AG20443 (cell line): ENCODE results near the gene SLC17A1.

ENCODE experiments used
- DNase-seq: peaks from one replicate; pipeline ENCODE4 v3.0.0; 2012; ENCODE audit warnings: low spot score, mixed read lengths

SLC17A1 gene

GRCh38 chr6:25832670-25833069 lies 818 bp upstream of the SLC17A1 start:
- no peak for DNase-seq

- DNase-seq, result no peak
Measured at GRCh38 chr6:25832307-25832662, 433 bp upstream of the SLC17A1 start.

DNA sequence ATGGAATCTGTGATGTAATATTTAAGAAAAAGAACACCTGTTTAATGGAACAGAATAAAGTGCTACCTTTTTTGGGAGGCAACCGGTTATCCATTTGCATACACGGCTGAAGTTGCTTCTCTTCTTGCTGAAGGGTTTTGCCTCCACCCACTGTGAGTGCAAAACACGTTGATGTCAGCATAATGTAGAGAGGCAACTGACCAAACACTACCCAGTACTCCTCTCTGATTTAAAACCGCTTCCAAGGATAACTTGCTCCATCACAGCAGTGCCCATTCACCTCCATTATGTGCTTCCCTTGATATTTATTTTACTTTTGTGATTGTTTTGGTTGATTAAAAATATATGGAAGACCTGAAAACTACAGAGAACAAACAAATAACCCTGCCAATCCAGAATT lies 1.4 kb downstream of the SLC17A1 start:
- DNase-seq, result no peak

DNA sequence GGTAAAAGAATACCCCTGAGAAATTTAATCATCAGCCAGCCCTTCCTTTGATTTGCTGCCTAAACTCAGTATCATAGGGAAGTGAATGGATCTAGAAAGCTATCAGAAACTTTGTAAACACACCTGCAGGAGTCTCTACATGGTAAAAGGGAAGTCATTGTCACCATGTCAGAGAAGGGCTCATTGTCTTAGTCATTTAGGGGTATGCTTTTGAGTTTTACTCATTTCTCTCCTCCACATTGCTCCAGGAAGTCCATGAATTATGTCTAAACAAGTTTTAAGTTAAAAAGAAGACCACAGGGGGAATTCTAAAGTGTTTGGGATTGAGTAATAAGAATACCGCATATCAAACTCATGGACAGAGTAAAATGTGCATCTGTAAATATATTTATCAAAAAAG lies 2.5 kb downstream of the SLC17A1 start:
- DNase-seq, result no peak

GRCh38 chr6:25821341-25821740 lies 10.5 kb downstream of the SLC17A1 start:
- DNase-seq, result no peak

- no peak for DNase-seq
Measured at GRCh38 chr6:25816252-25816651, 15.6 kb downstream of the SLC17A1 start.

DNA sequence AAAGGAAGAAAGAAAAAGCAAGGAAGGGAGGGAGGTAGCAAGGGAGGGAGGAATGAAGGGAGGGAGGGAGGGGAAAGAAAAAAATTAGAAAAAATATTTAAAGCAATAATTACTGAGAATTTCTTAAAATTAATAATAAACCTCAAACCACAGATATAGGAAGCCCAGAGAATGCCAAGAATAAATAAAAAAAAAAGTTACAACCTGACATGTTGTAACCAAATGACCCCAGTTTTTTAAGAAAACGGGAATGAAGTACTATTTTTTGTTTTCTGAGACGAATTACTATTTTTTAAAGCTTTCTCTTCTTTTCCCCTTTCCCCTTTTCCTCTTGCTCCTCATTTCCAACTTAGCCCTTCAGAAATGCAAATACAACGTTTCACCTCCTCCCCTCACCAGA lies 16.7 kb downstream of the SLC17A1 start:
- no peak for DNase-seq

GRCh38 chr6:25804804-25805203 lies 27.0 kb downstream of the SLC17A1 start:
- DNase-seq, result no peak

- no peak for DNase-seq
Measured at GRCh38 chr6:25801436-25801835, 30.4 kb downstream of the SLC17A1 start.

GRCh38 chr6:25794784-25795183 lies 37.1 kb downstream of the SLC17A1 start:
- DNase-seq, result no peak

- DNase-seq, result no peak
Measured at GRCh38 chr6:25793970-25794369, 37.9 kb downstream of the SLC17A1 start.

DNA sequence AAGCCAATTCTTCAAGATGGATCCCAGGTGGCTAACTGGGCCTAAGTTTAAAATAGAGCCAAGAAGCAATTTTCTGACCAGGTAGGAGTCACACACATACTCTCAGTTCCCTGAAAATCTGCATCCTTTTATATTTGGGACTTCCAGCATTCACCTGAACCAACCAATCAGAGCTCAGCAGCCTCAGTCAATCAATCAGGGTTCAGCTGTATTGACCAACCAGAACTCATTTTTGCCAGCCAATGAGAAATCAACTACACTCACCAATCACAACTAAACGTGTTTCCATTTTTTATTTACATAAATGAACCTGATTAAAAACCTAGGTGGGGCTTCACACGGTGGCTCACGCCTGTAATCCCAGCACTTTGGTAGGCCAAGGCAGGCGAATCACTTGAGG lies 39.8 kb downstream of the SLC17A1 start:
- DNase-seq, result no peak

- DNase-seq, result no peak
Measured at GRCh38 chr6:25789475-25789874, 42.4 kb downstream of the SLC17A1 start.

DNA sequence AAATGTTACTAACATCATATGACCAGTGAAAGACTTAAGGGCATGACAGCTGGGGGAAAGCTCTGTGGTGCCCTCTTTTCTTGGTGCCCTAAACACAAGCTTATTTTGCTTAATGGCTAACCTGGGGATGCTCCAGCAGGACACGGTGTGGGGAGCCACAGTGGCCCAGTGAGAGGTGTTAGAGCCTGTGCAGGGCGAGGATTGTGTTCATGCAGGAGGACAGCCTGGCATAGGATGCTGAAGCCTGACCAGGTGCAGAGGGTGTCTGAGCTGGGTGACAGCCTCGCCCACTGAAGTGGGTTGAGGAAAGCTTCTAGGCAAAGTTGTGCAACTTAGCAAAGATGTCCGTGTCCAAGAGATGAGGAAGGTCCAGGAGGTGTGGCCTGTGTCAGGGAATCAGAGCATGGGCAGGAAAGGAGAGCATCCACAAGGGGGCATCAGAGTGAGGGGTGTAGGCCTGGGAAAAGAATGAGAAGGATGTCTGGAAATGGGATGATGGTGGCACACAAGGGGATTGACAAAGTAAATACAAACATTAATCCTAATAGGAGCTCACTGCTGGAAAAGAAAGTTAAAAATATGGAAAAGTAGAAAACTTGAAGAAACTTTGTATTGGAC lies 43.4 kb downstream of the SLC17A1 start:
- DNase-seq, result peak; percentile 65

DNA sequence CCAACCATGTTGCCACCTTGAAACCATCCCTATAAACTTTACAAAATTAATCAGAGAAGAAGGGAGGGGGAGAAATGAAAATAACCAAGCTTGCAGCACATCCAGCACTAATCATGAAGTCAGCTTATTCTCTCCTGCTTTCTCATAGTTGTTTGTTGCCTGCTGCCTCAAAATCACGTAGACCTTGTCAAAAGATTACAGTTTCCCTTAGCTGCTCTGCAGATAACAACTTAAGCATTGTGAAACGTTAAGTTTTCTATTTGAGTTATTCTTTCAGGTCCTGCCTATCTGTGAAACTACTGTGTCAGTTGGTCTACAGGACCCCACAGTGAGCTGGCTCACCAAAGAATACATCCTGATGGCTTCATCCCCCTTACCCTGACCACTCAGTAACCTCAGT lies 44.4 kb downstream of the SLC17A1 start:
- no peak for DNase-seq

GRCh38 chr6:25781134-25781533 lies 50.7 kb downstream of the SLC17A1 start:
- DNase-seq, result no peak

GRCh38 chr6:25777856-25778649 lies 53.8 kb downstream of the SLC17A1 start:
- no peak for DNase-seq

DNA sequence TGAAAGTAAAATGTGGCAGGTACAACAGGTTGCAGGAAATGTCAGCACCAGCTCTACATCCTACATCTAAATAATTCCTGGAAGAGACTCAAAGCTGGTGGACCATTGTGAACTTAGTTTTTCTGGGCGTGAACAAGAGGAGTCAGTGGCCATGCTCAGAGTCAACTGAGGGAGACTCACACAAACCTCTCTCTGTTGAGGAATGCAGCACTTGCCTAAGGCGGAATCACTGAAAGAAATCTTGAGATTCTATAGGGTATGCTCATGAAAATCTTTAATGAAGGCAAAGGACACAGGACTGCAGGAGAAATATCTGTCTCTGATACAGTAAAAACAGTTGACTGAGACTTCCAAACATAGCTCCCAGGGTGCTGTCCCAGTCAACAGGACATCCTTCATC lies 54.8 kb downstream of the SLC17A1 start:
- DNase-seq, result no peak

DNA sequence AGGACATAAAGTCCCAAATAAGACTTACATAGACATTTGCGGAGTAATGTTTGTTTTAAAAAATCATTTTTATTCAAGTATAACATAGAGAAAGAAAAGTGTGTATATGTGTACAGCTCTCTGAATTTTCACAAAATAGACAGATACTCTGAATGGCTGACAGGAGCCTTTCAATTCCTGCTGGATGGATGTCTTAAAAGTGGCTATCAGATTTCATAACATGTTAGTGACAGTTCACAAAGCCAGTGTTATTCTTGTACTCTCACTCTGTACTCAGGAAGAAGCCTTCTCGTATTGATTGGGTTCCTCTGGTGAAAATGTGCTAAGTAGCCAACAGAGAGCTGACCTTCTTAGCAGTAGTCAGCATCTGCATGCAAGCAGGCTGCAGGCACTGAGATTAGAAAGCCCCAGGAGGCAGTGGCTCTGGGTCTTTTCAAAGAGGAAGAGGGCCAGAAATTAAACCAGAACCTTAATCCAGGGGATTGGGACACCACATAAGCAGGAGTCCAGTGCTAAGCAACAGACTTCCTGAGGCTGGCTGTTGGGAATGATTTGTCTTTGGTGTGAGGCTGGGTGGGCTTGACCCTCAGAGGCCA lies 57.6 kb downstream of the SLC17A1 start:
- DNase-seq, result no peak

DNA sequence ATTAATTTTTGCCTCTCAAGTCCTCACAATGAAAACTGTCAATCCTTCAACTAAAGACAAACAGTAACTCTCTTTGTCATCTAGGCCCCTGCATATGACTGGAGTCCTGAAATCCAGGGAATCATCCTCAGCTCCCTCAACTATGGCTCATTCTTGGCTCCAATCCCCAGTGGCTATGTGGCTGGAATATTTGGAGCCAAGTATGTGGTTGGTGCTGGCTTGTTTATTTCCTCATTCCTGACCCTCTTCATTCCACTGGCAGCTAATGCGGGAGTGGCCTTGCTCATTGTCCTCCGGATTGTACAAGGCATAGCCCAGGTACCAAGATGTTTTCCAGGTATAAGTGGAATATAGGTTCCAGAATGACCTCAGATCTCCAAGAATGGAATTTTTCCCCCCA lies 61.9 kb downstream of the SLC17A1 start:
- DNase-seq, result peak; percentile 40

GRCh38 chr6:25768566-25768965 lies 63.3 kb downstream of the SLC17A1 start:
- no peak for DNase-seq

DNA sequence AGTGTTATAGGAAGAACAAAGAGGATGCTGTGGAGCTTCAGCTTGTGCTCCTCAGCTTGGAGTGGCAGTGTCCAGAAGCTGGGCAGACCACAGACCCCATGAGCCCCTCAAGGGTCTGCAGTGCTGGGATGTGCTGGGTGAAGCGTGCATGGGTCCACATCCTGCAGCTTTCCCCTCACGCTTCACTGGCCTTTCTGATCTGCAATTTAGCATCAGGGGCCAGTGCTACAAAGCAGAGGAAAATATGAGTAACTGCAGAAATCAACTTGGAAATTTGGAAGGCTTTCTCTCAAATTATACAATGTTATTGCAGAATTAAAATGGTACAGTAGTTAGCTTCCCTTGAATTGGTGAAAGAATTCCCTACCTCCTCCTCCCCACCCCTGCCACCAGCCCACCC lies 67.2 kb downstream of the SLC17A1 start:
- DNase-seq, result no peak

DNA sequence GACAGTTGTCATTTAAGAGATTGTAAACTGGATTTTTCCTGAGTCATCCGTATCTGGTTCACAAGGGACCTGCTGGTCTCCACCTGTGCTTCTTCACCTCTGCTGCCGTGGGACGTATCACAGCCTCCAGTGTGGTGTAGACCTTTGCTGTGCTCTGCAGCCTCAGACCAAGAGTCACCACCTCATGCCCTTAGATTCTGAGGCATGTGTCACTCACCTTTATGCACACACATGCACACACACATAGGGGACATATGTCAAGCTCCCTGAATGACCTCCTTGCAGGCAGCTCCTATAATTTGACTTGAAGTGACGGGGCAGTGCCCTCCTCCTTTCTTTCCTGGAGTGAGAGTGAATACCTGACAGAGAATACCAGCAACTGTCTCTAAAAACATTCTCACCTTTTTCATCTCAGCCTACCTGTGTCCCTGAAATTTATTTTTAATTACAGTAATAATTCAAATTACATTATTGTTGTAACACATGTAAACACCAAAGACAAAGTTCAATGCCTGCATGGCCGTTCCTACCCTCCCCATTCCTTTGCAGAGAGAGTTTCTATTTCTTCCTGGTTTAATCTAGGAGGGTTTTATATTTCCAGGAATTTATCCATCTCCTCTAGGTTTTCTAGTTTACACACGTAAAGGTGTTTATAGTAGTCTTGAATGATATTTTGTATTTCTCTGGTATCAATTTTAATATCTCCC lies 73.8 kb downstream of the SLC17A1 start:
- no peak for DNase-seq
